ENCODE data around the gene CYBA.

Gene CYBA

DNA sequence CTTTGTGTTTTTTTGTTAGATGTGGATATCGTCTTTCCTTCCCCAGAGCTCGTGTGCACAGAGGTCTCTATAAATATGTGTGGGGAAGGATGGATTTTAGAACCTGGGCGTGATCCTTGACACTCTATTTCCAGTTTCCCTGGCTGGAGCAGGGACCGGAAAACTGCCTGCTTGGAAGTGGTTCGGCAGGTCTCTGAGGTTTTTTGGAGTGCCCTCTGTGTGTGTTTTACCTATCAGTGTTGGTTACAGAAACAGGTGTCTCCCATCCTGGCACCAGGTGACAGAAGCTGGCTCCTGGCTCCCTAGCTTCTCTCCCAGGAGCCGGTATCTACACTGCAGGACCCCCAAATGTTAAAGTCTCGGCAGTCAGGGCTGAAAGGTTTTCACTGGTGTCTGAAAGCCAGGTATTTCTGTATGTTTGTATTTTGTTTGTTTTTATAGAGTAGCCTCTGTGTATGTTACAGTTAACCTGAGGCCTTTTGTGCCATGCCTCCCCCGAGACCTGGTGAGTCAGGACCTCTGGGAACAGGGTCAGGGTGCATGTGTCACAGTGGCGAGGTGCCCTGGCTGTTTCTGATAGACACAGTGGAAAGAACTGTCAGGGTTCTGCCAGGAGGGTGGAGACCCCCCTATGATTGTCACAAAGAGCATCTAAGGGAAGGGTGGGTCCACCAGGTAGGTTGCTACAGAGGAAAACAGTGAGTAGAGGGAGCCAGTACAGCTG is 49.4 kb downstream of the CYBA start:
- no peaks in the 10 kb centered on the region for H3K4me1 Mint-ChIP-seq
- no peak overlapping the region for H3K4me3 Mint-ChIP-seq
- H3K36me3 Mint-ChIP-seq = peaks cover 25% of the 10 kb centered on the region
- no peak for DNase-seq
- no peaks in the 10 kb centered on the region for H3K9me3 Mint-ChIP-seq
- CTCF ChIA-PET = no interaction called here
- peak overlapping the region; percentile 67 for H3K27ac Mint-ChIP-seq
- H3K27me3 Mint-ChIP-seq = no peaks in the 10 kb centered on the region

DNA sequence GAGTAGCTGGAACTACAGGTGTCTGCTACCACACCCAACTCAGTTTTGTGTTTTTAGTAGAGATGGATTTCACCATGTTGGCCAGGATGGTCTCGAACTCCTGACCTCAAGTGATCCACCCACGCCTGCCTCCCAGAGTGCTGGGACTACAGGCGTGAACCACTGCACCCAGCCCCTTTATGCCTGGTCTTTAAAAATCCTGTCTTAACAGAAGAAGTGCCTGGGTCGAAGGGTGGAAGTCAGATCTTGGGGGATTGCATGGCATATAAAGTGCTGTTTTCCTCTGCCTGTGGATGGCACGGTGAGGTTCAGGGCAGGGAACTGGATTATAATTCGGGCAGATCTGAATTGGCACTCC is 50.3 kb downstream of the CYBA start:
- Mint-ChIP-seq H3K9me3 (no peaks in the 10 kb centered on the region), H3K27ac (no peak overlapping the region), H3K27me3 (no peaks in the 10 kb centered on the region), H3K36me3 (peaks cover 25% of the 10 kb centered on the region), H3K4me3 (no peak overlapping the region), H3K4me1 (no peaks in the 10 kb centered on the region)
- CTCF ChIA-PET = no interaction called here
- DNase-seq = no peak

DNA sequence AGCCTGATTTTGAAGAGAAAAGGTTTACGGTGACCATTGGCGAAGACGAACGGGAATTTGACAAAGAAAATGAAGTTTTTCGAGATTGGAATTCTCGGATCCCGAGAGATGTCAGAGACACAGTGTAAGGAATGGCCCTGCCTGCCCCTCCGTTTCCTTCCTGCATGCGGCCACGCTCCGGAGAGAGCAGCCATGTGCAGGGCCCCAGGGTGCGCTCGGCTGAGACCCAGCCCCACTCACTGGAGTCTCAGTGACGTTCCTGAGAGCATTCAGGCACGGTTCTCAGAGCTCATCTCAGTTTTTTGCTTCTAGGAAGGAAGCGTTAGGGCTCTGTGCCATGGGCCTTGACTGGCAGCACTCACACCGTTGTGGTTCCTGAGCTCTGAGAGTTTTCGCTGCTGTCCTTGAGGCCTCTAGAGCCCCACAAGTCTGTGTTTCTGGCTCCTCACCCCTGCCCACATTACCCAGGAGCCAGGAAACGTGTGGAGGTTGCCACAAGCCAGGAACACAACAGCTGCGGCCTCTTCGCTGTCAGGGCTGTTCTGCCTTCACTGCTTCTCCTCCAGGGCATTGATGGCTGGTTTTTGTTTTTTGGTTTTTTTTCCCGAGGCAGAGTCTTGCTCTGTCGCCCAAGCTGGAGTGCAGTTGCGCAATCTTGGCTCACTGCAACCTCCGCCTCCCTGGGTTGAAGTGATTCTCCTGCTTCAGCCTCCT is 50.9 kb downstream of the CYBA start:
- Mint-ChIP-seq H3K36me3 (peaks cover 27% of the 10 kb centered on the region), H3K4me3 (no peak overlapping the region), H3K4me1 (no peaks in the 10 kb centered on the region), H3K27me3 (no peaks in the 10 kb centered on the region), H3K9me3 (no peaks in the 10 kb centered on the region), H3K27ac (no peak overlapping the region)
- no peak for DNase-seq
- CTCF ChIA-PET = no interaction called here

GRCh38 chr16:88599092-88599733 is 51.6 kb downstream of the CYBA start:
- DNase-seq = no peak
- H3K36me3 Mint-ChIP-seq = peaks cover 29% of the 10 kb centered on the region
- no peaks in the 10 kb centered on the region for H3K27me3 Mint-ChIP-seq
- CTCF ChIA-PET = no interaction called here
- H3K9me3 Mint-ChIP-seq = no peaks in the 10 kb centered on the region
- H3K4me3 Mint-ChIP-seq = no peak overlapping the region
- H3K27ac Mint-ChIP-seq = peak overlapping the region; percentile 56
- no peaks in the 10 kb centered on the region for H3K4me1 Mint-ChIP-seq

- Mint-ChIP-seq H3K9me3 (no peaks in the 10 kb centered on the region), H3K36me3 (peaks cover 30% of the 10 kb centered on the region)
These were observed 52.9 kb downstream of the CYBA start for GRCh38 chr16:88597856-88598491.

GRCh38 chr16:88596483-88596882 is 54.4 kb downstream of the CYBA start:
- DNase-seq = no peak
- H3K9me3 Mint-ChIP-seq = no peaks in the 10 kb centered on the region
- H3K27me3 Mint-ChIP-seq = no peaks in the 10 kb centered on the region
- no peak overlapping the region for H3K27ac Mint-ChIP-seq
- no peak overlapping the region for H3K4me3 Mint-ChIP-seq
- H3K36me3 Mint-ChIP-seq = peaks cover 31% of the 10 kb centered on the region
- H3K4me1 Mint-ChIP-seq = no peaks in the 10 kb centered on the region
- CTCF ChIA-PET = no interaction called here

More at GRCh38 chr16:88597856-88598491, 52.9 kb downstream of the CYBA start:
- Mint-ChIP-seq H3K4me1 (no peaks in the 10 kb centered on the region), H3K27ac (no peak overlapping the region), H3K27me3 (no peaks in the 10 kb centered on the region), H3K4me3 (no peak overlapping the region)
- DNase-seq = no peak
- CTCF ChIA-PET = interaction anchor here (0.7 kb wide), 1 partner anchor 94 kb away, joined by 3 read pairs; no protein-coding TSS in a partner anchor

DNA sequence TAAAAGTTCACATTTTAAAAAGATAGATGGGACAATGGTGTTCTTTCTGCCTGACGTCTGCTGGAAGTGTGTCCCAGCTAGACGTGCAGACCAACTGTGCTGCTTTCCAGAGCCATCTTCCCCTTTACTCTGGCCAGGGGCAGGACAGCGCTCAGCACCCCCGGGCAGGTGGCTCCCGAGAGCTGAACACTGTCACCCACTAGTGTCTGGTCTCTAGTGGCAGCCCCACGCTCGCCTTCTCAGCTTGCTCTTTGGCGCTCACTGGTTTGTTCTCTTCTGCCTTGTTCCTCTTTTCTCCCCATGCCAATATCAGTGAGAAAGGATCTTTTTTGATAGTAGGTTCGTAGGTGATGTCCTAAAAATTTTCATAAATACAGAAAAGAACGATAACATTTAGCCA is 54.9 kb downstream of the CYBA start:
- H3K36me3 Mint-ChIP-seq = peaks cover 28% of the 10 kb centered on the region
- H3K9me3 Mint-ChIP-seq = no peaks in the 10 kb centered on the region
- no peaks in the 10 kb centered on the region for H3K27me3 Mint-ChIP-seq
- no peak overlapping the region for H3K27ac Mint-ChIP-seq
- no peaks in the 10 kb centered on the region for H3K4me1 Mint-ChIP-seq
- no peak for DNase-seq
- H3K4me3 Mint-ChIP-seq = no peak overlapping the region
- CTCF ChIA-PET = no interaction called here

GRCh38 chr16:88595101-88595500 is 55.8 kb downstream of the CYBA start:
- Mint-ChIP-seq H3K27me3 (no peaks in the 10 kb centered on the region), H3K4me3 (no peak overlapping the region), H3K9me3 (no peaks in the 10 kb centered on the region), H3K27ac (no peak overlapping the region), H3K4me1 (no peaks in the 10 kb centered on the region), H3K36me3 (peaks cover 26% of the 10 kb centered on the region)
- no peak for DNase-seq
- CTCF ChIA-PET = no interaction called here

DNA sequence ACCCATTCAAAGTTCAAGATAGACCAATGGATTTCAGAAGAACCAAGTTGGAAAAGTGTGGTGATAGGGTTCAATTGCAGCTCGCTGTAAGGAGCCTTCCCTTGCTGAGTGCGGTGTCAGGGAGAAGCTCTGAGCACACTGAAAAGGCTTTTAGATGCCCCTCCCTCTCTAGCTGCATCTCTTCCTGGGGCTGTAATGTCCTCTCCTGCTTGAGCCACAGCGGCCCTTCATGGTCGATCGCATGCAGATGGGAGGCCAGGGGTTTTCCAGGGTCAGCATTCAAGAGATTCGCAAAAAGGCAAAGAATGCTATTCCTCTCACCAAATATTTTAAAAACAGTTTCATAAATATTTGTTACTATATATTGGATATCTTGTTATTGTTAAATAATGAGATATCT is 56.9 kb downstream of the CYBA start:
- CTCF ChIA-PET = no interaction called here
- no peaks in the 10 kb centered on the region for H3K9me3 Mint-ChIP-seq
- peaks cover 6% of the 10 kb centered on the region for H3K4me1 Mint-ChIP-seq
- H3K4me3 Mint-ChIP-seq = no peak overlapping the region
- no peak overlapping the region for H3K27ac Mint-ChIP-seq
- DNase-seq = no peak
- peaks cover 27% of the 10 kb centered on the region for H3K36me3 Mint-ChIP-seq
- H3K27me3 Mint-ChIP-seq = no peaks in the 10 kb centered on the region

DNA sequence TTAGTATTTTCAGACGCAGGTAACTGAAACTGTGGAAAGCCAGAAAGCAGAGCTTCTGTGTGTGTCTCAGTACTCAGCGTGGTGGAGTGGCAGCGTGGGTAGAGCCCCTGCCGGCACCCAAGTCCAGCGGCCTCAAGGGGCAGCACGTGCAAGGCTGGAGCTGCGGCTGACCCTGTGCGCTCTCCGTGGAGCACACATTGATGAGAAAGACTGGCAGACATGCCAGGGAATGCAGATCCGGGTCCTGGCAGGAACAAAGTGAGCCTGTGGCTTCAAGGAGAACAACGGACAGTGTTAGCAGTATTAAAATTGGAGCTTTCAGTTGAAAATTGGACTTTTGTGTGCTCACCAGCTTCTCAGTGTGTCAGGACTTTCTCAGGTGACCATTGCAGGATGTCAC is 57.4 kb downstream of the CYBA start:
- H3K27ac Mint-ChIP-seq = peak overlapping the region; percentile 10
- H3K4me3 Mint-ChIP-seq = no peak overlapping the region
- no peak for DNase-seq
- no peaks in the 10 kb centered on the region for H3K27me3 Mint-ChIP-seq
- peaks cover 8% of the 10 kb centered on the region for H3K4me1 Mint-ChIP-seq
- H3K9me3 Mint-ChIP-seq = no peaks in the 10 kb centered on the region
- CTCF ChIA-PET = no interaction called here
- peaks cover 29% of the 10 kb centered on the region for H3K36me3 Mint-ChIP-seq
